GM23248 (cell line): ENCODE results near the gene MYO1A.

Experiments used
- EZH2 ChIP-seq: fragments of 200-600 bp; sonication (generic); IDR thresholded peaks from 2 replicates; pipeline ENCODE4 v1.6.1; 2018; ENCODE audit warnings: antibody characterized with exemption, mild to moderate bottlenecking; ENCODE audit not compliant: insufficient read depth, poor library complexity, severe bottlenecking
- EZH2phosphoT487 ChIP-seq: fragments of 200-600 bp; sonication (generic); IDR thresholded peaks from 2 replicates; pipeline ENCODE4 v1.6.1; 2018; ENCODE audit warnings: antibody characterized with exemption, moderate library complexity, mild to moderate bottlenecking, low read depth; ENCODE audit not compliant: insufficient read depth

- TF ChIP-seq EZH2 = no peak
- TF ChIP-seq EZH2phosphoT487 = no peak
These were observed 22.7 kb downstream of the MYO1A start for GRCh38 chr12:57027011-57027804.
